ES-I3 (cell line): ENCODE measurements around the gene PHACTR1.
A peak's percentile ranks its signal among the peaks of the same experiment; 100 is the strongest.

Experiments used
- H3K36me3 ChIP-seq: 2 replicates; pipeline ENCODE4 v1.6.1; 2013; ENCODE audit warnings: mild to moderate bottlenecking, low read length, control low read depth, moderate library complexity; ENCODE audit not compliant: insufficient read depth
- H3K4me1 ChIP-seq: 2 replicates; pipeline ENCODE4 v1.6.1; 2013; ENCODE audit warnings: mild to moderate bottlenecking, control low read depth, low read length; ENCODE audit not compliant: insufficient read depth
- H3K9ac ChIP-seq: 2 replicates; pipeline ENCODE4 v1.6.1; 2013; ENCODE audit warnings: low read depth, mild to moderate bottlenecking, low read length, moderate library complexity
- H3K9me3 ChIP-seq: 2 replicates; pipeline ENCODE4 v1.6.1; 2013; ENCODE audit warnings: mild to moderate bottlenecking, low read length, moderate library complexity; ENCODE audit not compliant: control insufficient read depth, insufficient read depth

The PHACTR1 gene

GRCh38 chr6:12957321-12958051 lies 240.9 kb downstream of the PHACTR1 start:
- peaks cover 22% of the 10 kb centered on the region; the same call in 1 of the 2 replicates for H3K4me1 ChIP-seq
- no peaks in the 10 kb centered on the region for H3K9me3 ChIP-seq
- H3K36me3 ChIP-seq, result no peaks in the 10 kb centered on the region
- peak overlapping the region; percentile 58; the same call in 1 of the 2 replicates for H3K9ac ChIP-seq

- peak overlapping the region; percentile 58; the same call in 1 of the 2 replicates for H3K9ac ChIP-seq
These were observed 241.6 kb downstream of the PHACTR1 start for GRCh38 chr6:12958052-12958706.

GRCh38 chr6:12961761-12962160 lies 245.2 kb downstream of the PHACTR1 start:
- H3K36me3 ChIP-seq, result no peaks in the 10 kb centered on the region
- 0 out of 2 replicates have a peak, but pooled peaks cover 6% of the 10 kb centered on the region for H3K4me1 ChIP-seq
- H3K9ac ChIP-seq, result no peak overlapping the region
- no peaks in the 10 kb centered on the region for H3K9me3 ChIP-seq

More at GRCh38 chr6:12958052-12958706, 241.6 kb downstream of the PHACTR1 start:
- Histone ChIP-seq H3K4me1 (peaks cover 22% of the 10 kb centered on the region; the same call in 1 of the 2 replicates), H3K36me3 (no peaks in the 10 kb centered on the region), H3K9me3 (no peaks in the 10 kb centered on the region)

DNA sequence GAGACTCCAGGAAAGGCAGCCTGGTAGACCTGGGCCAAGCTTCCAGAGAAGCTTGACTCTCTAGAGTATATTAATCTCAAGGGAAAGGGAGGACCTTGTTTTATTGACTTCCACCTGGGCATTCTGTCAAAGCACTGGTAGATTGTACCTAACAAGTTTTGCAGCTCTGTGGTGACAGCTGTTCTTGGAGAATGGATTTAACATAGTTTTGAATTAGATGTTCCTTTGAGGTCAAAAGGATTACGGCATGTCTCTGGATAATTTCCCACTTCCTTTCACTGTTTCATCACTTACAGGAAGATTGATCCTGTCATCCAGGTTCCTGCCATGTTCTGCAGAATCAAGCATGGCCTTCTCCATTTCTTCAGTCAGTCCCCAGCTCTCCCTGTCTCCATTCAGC lies 246.0 kb downstream of the PHACTR1 start:
- H3K9ac ChIP-seq, result no peak overlapping the region
- 0 out of 2 replicates have a peak, but pooled peaks cover 6% of the 10 kb centered on the region for H3K4me1 ChIP-seq
- no peaks in the 10 kb centered on the region for H3K36me3 ChIP-seq
- no peaks in the 10 kb centered on the region for H3K9me3 ChIP-seq

DNA sequence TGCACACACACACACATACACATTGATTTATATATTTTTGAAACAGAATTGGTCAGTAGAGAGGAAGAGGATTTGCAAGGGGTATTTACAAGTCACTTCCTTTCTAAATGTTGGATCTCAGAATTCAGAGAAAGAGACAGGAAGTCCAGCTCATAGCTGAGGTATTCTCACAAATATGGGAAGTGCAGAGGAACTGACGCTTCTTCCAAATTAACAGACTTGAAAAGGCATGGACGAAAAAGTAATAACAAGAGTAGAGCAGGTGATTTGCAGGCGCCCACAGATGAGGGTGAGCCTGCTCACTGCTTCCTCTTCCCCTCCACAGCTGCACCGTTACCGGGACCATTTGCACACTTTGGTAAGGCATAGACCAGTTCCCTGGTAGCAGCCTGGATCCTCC lies 246.4 kb downstream of the PHACTR1 start:
- Histone ChIP-seq H3K9me3 (no peaks in the 10 kb centered on the region), H3K4me1 (0 out of 2 replicates have a peak, but pooled peaks cover 6% of the 10 kb centered on the region), H3K9ac (no peak overlapping the region), H3K36me3 (no peaks in the 10 kb centered on the region)

DNA sequence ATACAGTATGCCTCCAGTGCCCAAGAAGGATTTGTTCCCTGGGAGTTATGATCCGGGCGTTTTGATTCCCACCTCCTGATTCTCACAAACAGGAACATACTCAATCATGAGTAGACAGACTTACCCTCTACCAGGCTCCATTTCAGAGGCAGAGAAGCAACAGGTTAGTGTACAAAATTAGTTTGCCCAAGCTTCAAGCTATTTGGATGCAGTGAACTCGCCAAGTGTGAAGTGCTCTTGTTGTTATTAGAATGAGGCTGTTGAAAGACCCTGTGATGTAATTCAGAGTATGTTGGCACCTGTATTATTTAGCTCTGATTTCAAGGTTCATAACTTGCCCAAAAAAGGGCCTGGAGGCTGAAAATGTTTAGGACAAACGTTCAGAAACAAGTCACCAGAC lies 247.0 kb downstream of the PHACTR1 start:
- Histone ChIP-seq H3K36me3 (no peaks in the 10 kb centered on the region), H3K9ac (no peak overlapping the region), H3K9me3 (no peaks in the 10 kb centered on the region), H3K4me1 (0 out of 2 replicates have a peak, but pooled peaks cover 1% of the 10 kb centered on the region)

GRCh38 chr6:12967686-12968085 lies 251.1 kb downstream of the PHACTR1 start:
- Histone ChIP-seq H3K36me3 (no peaks in the 10 kb centered on the region), H3K9me3 (no peaks in the 10 kb centered on the region), H3K4me1 (no peaks in the 10 kb centered on the region), H3K9ac (no peak overlapping the region)

DNA sequence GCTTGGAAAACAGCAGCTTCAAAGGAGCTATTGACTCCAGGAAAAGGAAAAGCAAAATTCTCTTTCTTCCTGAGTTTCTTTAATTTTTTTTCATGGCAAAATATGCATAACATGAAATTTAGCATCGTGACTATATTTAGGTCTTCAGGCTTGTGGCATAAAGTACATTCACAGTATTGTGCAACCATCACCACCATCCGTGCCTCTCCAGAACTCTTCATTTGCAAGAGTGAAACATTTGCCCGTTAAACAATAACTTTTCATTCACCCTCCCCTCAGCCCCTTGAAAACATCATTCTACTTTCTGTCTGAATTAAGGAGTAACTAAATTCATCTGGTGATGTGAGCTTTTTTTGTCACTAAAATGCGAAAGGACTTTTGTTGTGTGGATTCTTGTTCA lies 251.7 kb downstream of the PHACTR1 start:
- no peaks in the 10 kb centered on the region for H3K4me1 ChIP-seq
- H3K36me3 ChIP-seq, result no peaks in the 10 kb centered on the region
- H3K9ac ChIP-seq, result no peak overlapping the region
- H3K9me3 ChIP-seq, result no peaks in the 10 kb centered on the region

- no peaks in the 10 kb centered on the region for H3K4me1 ChIP-seq
- H3K9me3 ChIP-seq, result no peaks in the 10 kb centered on the region
- no peak overlapping the region for H3K9ac ChIP-seq
- no peaks in the 10 kb centered on the region for H3K36me3 ChIP-seq
These were observed 252.4 kb downstream of the PHACTR1 start for GRCh38 chr6:12968839-12969558.

GRCh38 chr6:12969966-12970365 lies 253.4 kb downstream of the PHACTR1 start:
- Histone ChIP-seq H3K36me3 (no peaks in the 10 kb centered on the region), H3K9ac (no peak overlapping the region), H3K4me1 (no peaks in the 10 kb centered on the region), H3K9me3 (no peaks in the 10 kb centered on the region)

DNA sequence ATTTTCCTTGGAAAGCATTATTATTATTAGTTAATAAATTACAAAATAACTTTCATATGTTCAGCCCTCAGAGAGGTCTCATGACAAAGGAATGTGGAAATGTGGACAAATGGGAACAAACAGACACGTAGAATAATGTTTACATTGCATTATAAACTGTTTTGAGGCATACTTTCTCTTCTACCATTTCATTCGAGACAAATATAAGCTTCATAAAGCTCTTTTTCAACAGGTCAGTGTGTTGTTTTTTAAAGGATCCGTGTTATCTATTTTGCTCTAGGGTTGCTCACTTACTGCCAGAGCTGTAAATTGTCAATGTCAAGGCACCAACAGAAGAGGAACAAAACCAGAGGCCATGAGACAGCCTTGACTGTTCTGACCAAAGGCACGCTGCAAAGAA lies 256.8 kb downstream of the PHACTR1 start:
- H3K36me3 ChIP-seq, result no peaks in the 10 kb centered on the region
- H3K4me1 ChIP-seq, result no peaks in the 10 kb centered on the region
- H3K9ac ChIP-seq, result no peak overlapping the region
- H3K9me3 ChIP-seq, result no peaks in the 10 kb centered on the region

DNA sequence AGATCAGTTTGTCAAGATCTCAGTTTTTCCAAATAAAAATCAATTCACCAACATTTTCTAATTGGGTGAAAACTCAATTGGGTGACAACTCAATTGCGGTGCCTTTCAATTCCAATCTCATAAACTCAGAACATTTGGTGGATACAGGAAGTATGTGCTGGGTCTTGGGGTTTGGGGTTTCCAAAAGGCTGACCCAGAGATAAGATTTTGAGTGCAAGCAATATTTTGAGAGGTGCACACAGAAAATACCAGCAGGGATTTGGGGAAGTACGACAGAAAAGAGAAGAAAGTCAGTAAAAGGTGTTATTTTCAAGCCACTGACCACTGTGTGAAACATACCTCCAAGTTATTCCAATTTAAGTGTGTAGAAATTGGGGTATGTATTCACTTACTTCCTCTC lies 258.0 kb downstream of the PHACTR1 start:
- Histone ChIP-seq H3K9ac (no peak overlapping the region), H3K36me3 (no peaks in the 10 kb centered on the region), H3K9me3 (no peaks in the 10 kb centered on the region), H3K4me1 (no peaks in the 10 kb centered on the region)

GRCh38 chr6:12976366-12976765 lies 259.8 kb downstream of the PHACTR1 start:
- H3K9me3 ChIP-seq, result no peaks in the 10 kb centered on the region
- no peaks in the 10 kb centered on the region for H3K36me3 ChIP-seq
- no peaks in the 10 kb centered on the region for H3K4me1 ChIP-seq
- H3K9ac ChIP-seq, result no peak overlapping the region

DNA sequence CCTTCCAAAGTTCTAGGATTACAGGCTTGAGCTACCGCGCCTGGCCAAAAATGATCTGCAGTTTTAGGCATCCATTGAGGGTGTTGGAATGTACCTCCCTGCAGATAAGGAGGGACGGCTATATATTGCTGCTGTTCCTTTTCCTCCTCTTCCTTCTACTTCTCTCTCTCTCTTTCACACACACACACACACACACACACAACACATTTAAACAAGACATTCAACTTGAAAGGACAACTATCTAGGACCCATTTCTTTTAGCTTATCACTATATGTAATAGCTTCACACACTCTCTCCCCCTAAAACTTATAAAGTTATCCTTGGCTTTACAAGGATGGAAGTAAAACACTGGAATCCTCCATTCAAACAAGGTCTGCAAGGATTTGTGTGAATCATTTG lies 260.6 kb downstream of the PHACTR1 start:
- H3K9me3 ChIP-seq, result peaks cover 3% of the 10 kb centered on the region; the same call in 1 of the 2 replicates

More for the DNA sequence above, 260.6 kb downstream of the PHACTR1 start:
- no peaks in the 10 kb centered on the region for H3K4me1 ChIP-seq
- H3K36me3 ChIP-seq, result no peaks in the 10 kb centered on the region
- no peak overlapping the region for H3K9ac ChIP-seq
